Peyer's patch (tissue), 4 donors: ENCODE data around the gene CABCOCO1. TPM values are rescaled to one million over a fixed set of nuclear protein-coding genes. Genes with fewer than 3 reads are reported as not detected.

Experiments
- DNase-seq, 3 donors: peaks; one replicate each; pipeline ENCODE4 v3.0.0-alpha.2; 2017 to 2019
- H3K27ac ChIP-seq, 4 donors: fragments of 200-600 bp; sonication (generic); one replicate each; pipeline ENCODE4 v1.5.1; 2016 to 2019
- H3K27me3 ChIP-seq, 2 donors: fragments of 200-600 bp; sonication (generic); one replicate each; pipeline ENCODE4 v1.5.1; 2019
- H3K36me3 ChIP-seq, 3 donors: fragments of 200-600 bp; sonication (generic); one replicate each; pipeline ENCODE4 v1.5.1; 2016 to 2019
- H3K4me1 ChIP-seq, 4 donors: fragments of 200-600 bp; sonication (generic); one replicate each; pipeline ENCODE4 v1.5.1; 2016 to 2019
- H3K4me3 ChIP-seq, 4 donors: fragments of 200-600 bp; sonication (generic); 1 replicate in 3 of 4; 2 replicates in 1 of 4; pipeline ENCODE4 v1.5.1; 2016 to 2019; ENCODE audit warnings: mild to moderate bottlenecking in 1 of 4
- H3K9me3 ChIP-seq, 4 donors: fragments of 200-600 bp; sonication (generic); one replicate each; pipeline ENCODE4 v1.5.1; 2016 to 2019; ENCODE audit warnings: mild to moderate bottlenecking in 1 of 4
- CTCF ChIP-seq, 6 experiments: fragments of 450-650 bp in 4 of 6; fragments of 200-600 bp in 2 of 6; sonication (generic) in 1 of 6; IDR thresholded peaks; one replicate each; pipeline ENCODE4 v1.5.1; 2017 to 2019; ENCODE audit warnings: antibody characterized with exemption in 6 of 6, mild to moderate bottlenecking in 3 of 6, moderate library complexity in 1 of 6
- POLR2A ChIP-seq, 2 donors: fragments of 450-650 bp; IDR thresholded peaks; one replicate each; pipeline ENCODE4 v1.5.1; 2017; ENCODE audit warnings: antibody characterized with exemption in 2 of 2, mild to moderate bottlenecking in 2 of 2, moderate library complexity in 2 of 2
- total RNA-seq, 4 donors: library from RNA; depleted of rRNA; stranded (reverse); fragments of >200 nt; gene quantifications; one replicate each; pipeline ENCODE4 v1.1.0, GENCODE V29; 2016

The CABCOCO1 gene
- total RNA-seq, 4 donors from 2014 or later = not detected

GRCh38 chr10:61747307-61747706 lies 84.6 kb downstream of the CABCOCO1 start:
- Histone ChIP-seq H3K4me3 (no peak overlapping the region), H3K27me3 (no peaks in the 10 kb centered on the region), H3K36me3 (no peaks in the 10 kb centered on the region), H3K9me3 (no peaks in the 10 kb centered on the region), H3K4me1 (peaks cover 0 to 11% (median 3%) of the 10 kb centered on the region in 4 donors), H3K27ac (no peak overlapping the region)
- no peak for TF ChIP-seq POLR2A (IDR thresholded peaks at IDR 0.05)
- TF ChIP-seq CTCF (IDR thresholded peaks at IDR 0.05) = no peak
- DNase-seq = no peak

- TF ChIP-seq CTCF (IDR thresholded peaks at IDR 0.05) = no peak
- TF ChIP-seq POLR2A (IDR thresholded peaks at IDR 0.05) = no peak
- DNase-seq = no peak
- no peak overlapping the region for H3K27ac ChIP-seq
Observed at GRCh38 chr10:61749291-61749690, 86.6 kb downstream of the CABCOCO1 start.

GRCh38 chr10:61750943-61751471 lies 88.3 kb downstream of the CABCOCO1 start:
- Histone ChIP-seq H3K4me3 (no peak overlapping the region), H3K27ac (peak overlapping the region; percentile 13 to 55 (median 32)), H3K36me3 (no peaks in the 10 kb centered on the region), H3K4me1 (peaks cover 0 to 26% (median 3%) of the 10 kb centered on the region in 4 donors), H3K27me3 (no peaks in the 10 kb centered on the region), H3K9me3 (no peaks in the 10 kb centered on the region)
- peak; percentile 79 to 94 (median 88) for DNase-seq
- TF ChIP-seq CTCF (IDR thresholded peaks at IDR 0.05) (peak; percentile 59 to 88 (median 77)), POLR2A (IDR thresholded peaks at IDR 0.05) (no peak)

More at GRCh38 chr10:61749291-61749690, 86.6 kb downstream of the CABCOCO1 start:
- H3K4me3 ChIP-seq = no peak overlapping the region
- no peaks in the 10 kb centered on the region for H3K27me3 ChIP-seq
- no peaks in the 10 kb centered on the region for H3K36me3 ChIP-seq
- peaks cover 0 to 17% (median 3%) of the 10 kb centered on the region in 4 donors for H3K4me1 ChIP-seq
- H3K9me3 ChIP-seq = no peaks in the 10 kb centered on the region

- no peak for DNase-seq
- Histone ChIP-seq H3K36me3 (no peaks in the 10 kb centered on the region), H3K9me3 (no peaks in the 10 kb centered on the region), H3K27ac (peak overlapping the region in 3 of 4 donors; percentile 13 to 55 (median 44)), H3K27me3 (no peaks in the 10 kb centered on the region), H3K4me3 (no peak overlapping the region), H3K4me1 (peaks cover 0 to 26% (median 3%) of the 10 kb centered on the region in 4 donors)
- no peak for TF ChIP-seq CTCF (IDR thresholded peaks at IDR 0.05)
- no peak for TF ChIP-seq POLR2A (IDR thresholded peaks at IDR 0.05)
Observed at GRCh38 chr10:61751599-61751998, 88.9 kb downstream of the CABCOCO1 start.

GRCh38 chr10:61752111-61753011 lies 89.6 kb downstream of the CABCOCO1 start:
- peak overlapping the region in 3 of 4 donors; percentile 13 to 55 (median 44) for H3K27ac ChIP-seq
- no peak for DNase-seq

More at GRCh38 chr10:61752111-61753011, 89.6 kb downstream of the CABCOCO1 start:
- TF ChIP-seq POLR2A (IDR thresholded peaks at IDR 0.05) (no peak), CTCF (IDR thresholded peaks at IDR 0.05) (no peak)
- Histone ChIP-seq H3K4me1 (peaks cover 0 to 31% (median 3%) of the 10 kb centered on the region in 4 donors), H3K4me3 (no peak overlapping the region), H3K27me3 (no peaks in the 10 kb centered on the region), H3K36me3 (no peaks in the 10 kb centered on the region), H3K9me3 (no peaks in the 10 kb centered on the region)
